A673 (cell line): ENCODE results near the gene WNK4. TPM values are rescaled to one million over a fixed set of nuclear protein-coding genes. Genes with fewer than 3 reads are reported as not detected.

Experiments
- BruUV-seq: library from RNA; stranded (reverse); fragments of 400-500 nt; replicated peaks from 2 replicates; lab custom pipeline; 2021; lab: Mats Ljungman, UMichigan
- CTCF ChIA-PET: fragments of 300-600 bp; sonication (Branson Sonifier 250); formaldehyde crosslinking; loops from one replicate; lab custom pipeline; 2022; ENCODE audit warnings: antibody characterized with exemption; lab: Charles Lee
- POLR2A ChIA-PET: fragments of 300-600 bp; sonication (Branson Sonifier 250); formaldehyde crosslinking; loops from one replicate; lab custom pipeline; 2022; ENCODE audit warnings: antibody characterized with exemption; ENCODE audit not compliant: low non-redundant PET; lab: Charles Lee
- DNase-seq: peaks from one replicate; pipeline ENCODE4 v3.0.0-alpha.2; 2015; ENCODE audit warnings: low spot score
- H3K27ac ChIP-seq: fragments of 200-600 bp; sonication (generic); 2 replicates; pipeline ENCODE4 v1.5.1; 2016; ENCODE audit warnings: mixed run types, low read depth, mild to moderate bottlenecking, mixed read lengths, antibody characterized with exemption, low read length; ENCODE audit not compliant: poor library complexity, severe bottlenecking
- H3K27me3 ChIP-seq: fragments of 200-600 bp; sonication (generic); replicated peaks from 2 replicates; pipeline ENCODE4 v1.6.1; 2017; ENCODE audit warnings: mixed run types, low read depth, mild to moderate bottlenecking, mixed read lengths, antibody characterized with exemption, low read length; ENCODE audit not compliant: insufficient read depth, poor library complexity
- H3K36me3 ChIP-seq: fragments of 200-600 bp; sonication (generic); 2 replicates; pipeline ENCODE4 v1.6.1; 2016; ENCODE audit warnings: mixed run types, mild to moderate bottlenecking, mixed read lengths, antibody characterized with exemption, low read length; ENCODE audit not compliant: insufficient read depth, poor library complexity, severe bottlenecking
- H3K4me1 ChIP-seq: fragments of 200-600 bp; sonication (generic); 2 replicates; pipeline ENCODE4 v1.6.1; 2017; ENCODE audit warnings: mixed run types, mild to moderate bottlenecking, mixed read lengths, antibody characterized with exemption, low read length; ENCODE audit not compliant: insufficient read depth, poor library complexity, severe bottlenecking
- H3K4me3 ChIP-seq: fragments of 200-600 bp; sonication (generic); 2 replicates; pipeline ENCODE4 v1.5.1; 2016; ENCODE audit warnings: low read depth, mixed run types, mild to moderate bottlenecking, mixed read lengths, low read length; ENCODE audit not compliant: poor library complexity, severe bottlenecking
- H3K9me3 ChIP-seq: fragments of 200-600 bp; sonication (generic); 2 replicates; pipeline ENCODE4 v1.6.1; 2016; ENCODE audit warnings: mixed run types, low read depth, mild to moderate bottlenecking, mixed read lengths, antibody characterized with exemption, low read length; ENCODE audit not compliant: poor library complexity, severe bottlenecking
- EZH2 ChIP-seq: fragments of 200-600 bp; sonication (generic); IDR thresholded peaks from 2 replicates; pipeline ENCODE4 v1.6.1; 2017; ENCODE audit warnings: borderline replicate concordance, low read depth, mild to moderate bottlenecking, mixed read lengths, antibody characterized with exemption, low read length; ENCODE audit not compliant: poor library complexity, severe bottlenecking
- intact Hi-C: fragments of 100-400 bp; cut with micrococcal nuclease; formaldehyde crosslinking; loops from one replicate; pipeline ENCODE4 v1.10.0; 2022; ENCODE audit not compliant: unreplicated experiment
- total RNA-seq: library from RNA; stranded (reverse); gene quantifications from 2 replicates; pipeline ENCODE4 v1.2.3, GENCODE V29; 2021
- TF ChIP-seq, protein P1 (sequence below): fragments of 300-800, 200-600 bp; sonication (generic); conservative IDR thresholded peaks from 2 replicates; pipeline ENCODE4 v1.5.1; 2017; ENCODE audit warnings: low read depth, mild to moderate bottlenecking, antibody characterized with exemption, low read length, moderate library complexity, mixed read lengths

The WNK4 gene
- total RNA-seq, 1 experiment from 2014 or later: 0.11 TPM

DNA sequence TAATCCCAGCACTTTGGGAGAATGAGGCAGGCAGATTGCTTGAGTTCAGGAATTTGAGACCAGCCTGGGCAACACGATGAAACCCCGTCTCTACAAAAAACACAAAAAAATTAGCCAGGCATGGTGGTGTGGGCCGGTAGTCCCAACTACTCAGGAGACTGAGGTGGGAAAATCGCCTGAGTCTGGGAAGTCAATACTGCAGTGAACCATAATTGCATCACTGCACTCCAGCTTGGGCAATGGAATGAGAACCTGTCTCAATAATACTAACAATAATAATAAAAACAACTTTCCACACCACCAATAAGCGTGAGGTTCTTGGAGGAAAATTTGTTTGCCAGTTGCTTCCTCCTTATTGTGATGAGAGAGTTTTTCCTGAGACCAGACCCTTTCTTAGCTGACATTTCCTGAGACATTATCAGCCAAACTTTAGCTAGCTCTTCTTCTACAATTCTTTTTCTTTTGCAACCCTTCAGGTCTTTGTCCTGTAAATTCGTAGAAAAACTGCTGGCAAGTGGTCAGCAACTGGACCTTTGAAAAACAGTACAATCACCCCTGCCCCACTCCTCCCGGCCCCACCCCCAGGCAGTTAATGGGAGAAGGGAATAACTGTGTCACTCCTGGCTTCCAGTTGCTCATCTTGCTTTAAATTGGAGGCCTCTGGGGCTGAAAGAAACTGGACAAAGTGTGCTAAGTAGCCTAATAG is 32.1 kb upstream of the WNK4 start:
- Histone ChIP-seq H3K27ac (no peak overlapping the region), H3K9me3 (no peaks in the 10 kb centered on the region), H3K27me3 (no peaks in the 10 kb centered on the region), H3K4me1 (no peaks in the 10 kb centered on the region), H3K4me3 (no peak overlapping the region), H3K36me3 (no peaks in the 10 kb centered on the region)
- no TSS peak for BruUV-seq
- no peak for DNase-seq
- intact Hi-C loops: no loop called here
- ChIA-PET CTCF (no interaction called here), POLR2A (no interaction called here)
- TF ChIP-seq EZH2: no peak
- TF ChIP-seq, protein P1, sequence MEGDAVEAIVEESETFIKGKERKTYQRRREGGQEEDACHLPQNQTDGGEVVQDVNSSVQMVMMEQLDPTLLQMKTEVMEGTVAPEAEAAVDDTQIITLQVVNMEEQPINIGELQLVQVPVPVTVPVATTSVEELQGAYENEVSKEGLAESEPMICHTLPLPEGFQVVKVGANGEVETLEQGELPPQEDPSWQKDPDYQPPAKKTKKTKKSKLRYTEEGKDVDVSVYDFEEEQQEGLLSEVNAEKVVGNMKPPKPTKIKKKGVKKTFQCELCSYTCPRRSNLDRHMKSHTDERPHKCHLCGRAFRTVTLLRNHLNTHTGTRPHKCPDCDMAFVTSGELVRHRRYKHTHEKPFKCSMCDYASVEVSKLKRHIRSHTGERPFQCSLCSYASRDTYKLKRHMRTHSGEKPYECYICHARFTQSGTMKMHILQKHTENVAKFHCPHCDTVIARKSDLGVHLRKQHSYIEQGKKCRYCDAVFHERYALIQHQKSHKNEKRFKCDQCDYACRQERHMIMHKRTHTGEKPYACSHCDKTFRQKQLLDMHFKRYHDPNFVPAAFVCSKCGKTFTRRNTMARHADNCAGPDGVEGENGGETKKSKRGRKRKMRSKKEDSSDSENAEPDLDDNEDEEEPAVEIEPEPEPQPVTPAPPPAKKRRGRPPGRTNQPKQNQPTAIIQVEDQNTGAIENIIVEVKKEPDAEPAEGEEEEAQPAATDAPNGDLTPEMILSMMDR: no peak

DNA sequence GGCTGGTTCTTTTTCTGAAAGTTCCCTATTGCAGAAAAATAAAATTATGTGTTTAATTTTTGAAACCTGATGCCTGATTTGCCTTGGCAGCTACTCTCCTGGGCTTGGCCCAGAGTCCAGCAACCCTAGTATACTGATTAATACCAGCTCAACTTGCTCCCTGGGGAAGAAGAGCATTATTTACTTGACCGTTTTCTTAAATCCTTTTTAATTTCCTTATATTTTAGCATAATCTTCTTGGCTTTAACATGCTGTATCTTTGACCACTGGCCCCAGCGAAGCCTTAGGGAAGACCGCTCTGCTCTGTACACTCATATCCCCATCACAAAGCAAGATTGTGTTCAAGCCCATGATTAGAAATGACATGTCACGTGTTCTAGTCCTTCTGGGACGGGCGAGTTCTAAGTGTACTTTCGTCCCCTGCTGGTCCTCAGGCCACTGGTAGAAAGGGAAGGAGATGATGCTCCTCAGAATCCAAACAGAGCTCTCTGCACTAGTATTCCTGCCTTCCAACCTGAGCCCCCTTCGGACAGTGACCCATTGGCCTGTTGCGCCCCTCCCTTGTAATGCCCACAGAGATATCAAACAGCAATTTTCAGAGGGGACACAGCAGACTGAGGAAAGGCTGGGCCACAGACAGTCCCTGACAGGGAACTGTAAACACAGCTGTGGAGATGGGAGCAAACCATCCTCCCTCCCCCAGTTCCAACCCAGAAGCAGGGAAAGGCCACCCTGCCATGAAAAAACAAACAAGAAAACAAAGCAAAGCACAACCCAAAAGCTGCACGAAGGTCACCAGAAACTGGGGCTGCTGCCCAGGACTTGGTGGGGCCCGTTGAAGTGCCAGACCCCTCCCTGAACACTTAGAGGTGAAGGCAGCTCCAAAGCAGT is 31.3 kb upstream of the WNK4 start:
- Histone ChIP-seq H3K27me3 (no peaks in the 10 kb centered on the region), H3K36me3 (no peaks in the 10 kb centered on the region), H3K4me1 (no peaks in the 10 kb centered on the region), H3K9me3 (no peaks in the 10 kb centered on the region), H3K27ac (no peak overlapping the region), H3K4me3 (no peak overlapping the region)
- POLR2A ChIA-PET: no interaction called here
- BruUV-seq: no TSS peak
- DNase-seq: no peak
- TF ChIP-seq EZH2: no peak
- TF ChIP-seq, protein P1: no peak
- CTCF ChIA-PET: no interaction called here
- intact Hi-C loops: no loop called here

DNA sequence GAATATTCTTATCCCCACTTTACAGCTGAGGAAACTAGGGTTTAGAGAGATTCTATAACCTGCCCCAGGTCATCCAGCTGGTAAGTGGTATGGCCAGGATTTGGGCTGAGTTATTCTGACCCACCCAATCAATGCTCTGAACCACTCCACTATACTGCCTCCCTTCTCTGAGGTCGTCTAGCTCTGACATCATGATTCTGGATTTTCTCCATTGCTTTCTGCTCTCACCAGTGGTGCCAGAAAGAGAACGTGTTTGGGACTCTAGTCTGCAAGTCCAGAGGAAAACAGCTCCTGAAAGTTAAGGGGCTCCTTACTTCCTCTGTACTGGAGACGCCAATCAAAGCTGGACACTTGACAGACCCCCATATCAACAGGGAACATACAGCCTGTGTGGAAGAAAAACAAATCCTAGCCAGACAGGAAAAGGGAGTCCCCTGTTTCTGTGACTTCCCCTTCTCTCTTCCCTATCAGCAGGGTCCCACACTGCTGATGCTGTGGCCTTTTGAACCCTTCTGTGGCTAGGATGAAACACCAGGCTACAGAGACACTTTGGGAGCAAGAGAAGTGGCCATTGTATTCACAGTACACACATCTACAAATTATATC is 29.6 kb upstream of the WNK4 start:
- ChIA-PET POLR2A (no interaction called here), CTCF (no interaction called here)
- intact Hi-C loops: no loop called here
- Histone ChIP-seq H3K27me3 (no peaks in the 10 kb centered on the region), H3K36me3 (no peaks in the 10 kb centered on the region), H3K9me3 (no peaks in the 10 kb centered on the region), H3K27ac (no peak overlapping the region), H3K4me3 (no peak overlapping the region), H3K4me1 (no peaks in the 10 kb centered on the region)
- BruUV-seq: no TSS peak
- DNase-seq: no peak
- TF ChIP-seq, protein P1: no peak
- no peak for TF ChIP-seq EZH2
